HEK293T (cell line): ENCODE measurements around the gene TBX1.

Experiments used
- CTCF ChIA-PET: fragments of 350-600 bp; formaldehyde crosslinking; extraction: SDS; loops from one replicate; lab custom pipeline; 2021; ENCODE audit warnings: antibody characterized with exemption, inconsistent platforms; lab: Yijun Ruan, JAX
- POLR2A ChIA-PET: fragments of 350-600 bp; formaldehyde crosslinking; extraction: SDS; loops from one replicate; lab custom pipeline; 2020; ENCODE audit warnings: antibody characterized with exemption, inconsistent platforms; lab: Yijun Ruan, JAX
- DNase-seq: peaks from one replicate; pipeline ENCODE4 v3.0.0; 2012; ENCODE audit warnings: mixed read lengths; ENCODE audit errors: extremely low spot score
- ARNT ChIP-seq: fragments of 450-650 bp; IDR thresholded peaks from 2 replicates; pipeline ENCODE4 v1.6.1; 2017; ENCODE audit warnings: mild to moderate bottlenecking
- BHLHE40 ChIP-seq: fragments of 450-650 bp; IDR thresholded peaks from 2 replicates; pipeline ENCODE4 v1.6.1; 2016; ENCODE audit warnings: mild to moderate bottlenecking, moderate library complexity, borderline replicate concordance
- CTBP1 ChIP-seq: fragments of 450-650 bp; IDR thresholded peaks from 2 replicates; pipeline ENCODE4 v1.6.1; 2016; ENCODE audit warnings: borderline replicate concordance
- ELF4 ChIP-seq: fragments of 450-650 bp; IDR thresholded peaks from 2 replicates; pipeline ENCODE4 v1.6.1; 2017; ENCODE audit warnings: antibody characterized with exemption
- FOXA1 ChIP-seq: fragments of 450-650 bp; IDR thresholded peaks from 2 replicates; pipeline ENCODE4 v1.6.1; 2016; ENCODE audit warnings: mild to moderate bottlenecking
- FOXK2 ChIP-seq: fragments of 450-650 bp; IDR thresholded peaks from 2 replicates; pipeline ENCODE4 v1.6.1; 2016; ENCODE audit warnings: mild to moderate bottlenecking
- FOXM1 ChIP-seq: fragments of 450-650 bp; IDR thresholded peaks from 2 replicates; pipeline ENCODE4 v1.6.1; 2017; ENCODE audit warnings: mild to moderate bottlenecking, borderline replicate concordance
- HDGF ChIP-seq: fragments of 450-650 bp; IDR thresholded peaks from 2 replicates; pipeline ENCODE4 v1.6.1; 2017; ENCODE audit warnings: antibody characterized with exemption, borderline replicate concordance
- L3MBTL2 ChIP-seq: fragments of 450-650 bp; conservative IDR thresholded peaks from 2 replicates; pipeline ENCODE4 v1.6.1; 2016; ENCODE audit warnings: mild to moderate bottlenecking
- LEF1 ChIP-seq: fragments of 450-650 bp; IDR thresholded peaks from 2 replicates; pipeline ENCODE4 v1.6.1; 2017; ENCODE audit warnings: mild to moderate bottlenecking, borderline replicate concordance
- NFRKB ChIP-seq: fragments of 450-650 bp; IDR thresholded peaks from 2 replicates; pipeline ENCODE4 v1.6.1; 2016; ENCODE audit warnings: mild to moderate bottlenecking, moderate library complexity
- PKNOX1 ChIP-seq: fragments of 450-650 bp; IDR thresholded peaks from 2 replicates; pipeline ENCODE4 v1.6.1; 2016
- SP1 ChIP-seq: fragments of 450-650 bp; IDR thresholded peaks from 2 replicates; pipeline ENCODE4 v1.6.1; 2017
- SUZ12 ChIP-seq: fragments of 450-650 bp; IDR thresholded peaks from 2 replicates; pipeline ENCODE4 v1.6.1; 2016; ENCODE audit warnings: mild to moderate bottlenecking
- TARDBP ChIP-seq: fragments of 450-650 bp; IDR thresholded peaks from 2 replicates; pipeline ENCODE4 v1.6.1; 2016
- ZNF384 ChIP-seq: fragments of 450-650 bp; IDR thresholded peaks from 2 replicates; pipeline ENCODE4 v1.6.1; 2016

TBX1 gene

GRCh38 chr22:19751497-19752245 is 8.9 kb upstream of the TBX1 start:
- TF ChIP-seq HDGF (no peak), L3MBTL2 (no peak), NFRKB (no peak), ZNF384 (no peak), SUZ12 (no peak), BHLHE40 (no peak), FOXK2 (no peak), LEF1 (no peak), ELF4 (no peak), SP1 (no peak), FOXA1 (no peak), ARNT (no peak), TARDBP (no peak), FOXM1 (no peak), PKNOX1 (no peak), CTBP1 (no peak)
- ChIA-PET CTCF (no interaction called here), POLR2A (interaction anchor here (1.7 kb wide), 1 partner anchor 13 kb away, joined by 3 read pairs; no protein-coding TSS in a partner anchor)
- no peak for DNase-seq

- CTCF ChIA-PET, result interaction anchor here (0.6 to 1.3 kb wide), 3 partner anchors 9 to 540 kb away, joined by 3 to 7 read pairs (median 4); no protein-coding TSS in a partner anchor
- TF ChIP-seq NFRKB, result no peak
- no peak for TF ChIP-seq ELF4
- no peak for TF ChIP-seq FOXA1
- TF ChIP-seq L3MBTL2, result no peak
- no peak for TF ChIP-seq LEF1
- no peak for TF ChIP-seq TARDBP
- TF ChIP-seq FOXM1, result no peak
- POLR2A ChIA-PET, result no interaction called here
- no peak for DNase-seq
Observed at GRCh38 chr22:19753090-19753842, 7.3 kb upstream of the TBX1 start.

- DNase-seq, result no peak
- TF ChIP-seq CTBP1 (no peak), LEF1 (no peak), SP1 (no peak), HDGF (no peak), ZNF384 (no peak), FOXK2 (no peak), FOXM1 (no peak), PKNOX1 (no peak), ARNT (no peak), BHLHE40 (no peak), SUZ12 (no peak), TARDBP (no peak)
- POLR2A ChIA-PET, result no interaction called here
- CTCF ChIA-PET, result interaction anchor here (0.6 to 1.3 kb wide), 3 partner anchors 9 to 539 kb away, joined by 3 to 7 read pairs (median 4); no protein-coding TSS in a partner anchor
Observed at GRCh38 chr22:19753996-19754700, 6.4 kb upstream of the TBX1 start.

- no peak for DNase-seq
- ChIA-PET POLR2A (no interaction called here), CTCF (no interaction called here)
- no peak for TF ChIP-seq FOXA1
- TF ChIP-seq FOXK2, result no peak
- TF ChIP-seq BHLHE40, result no peak
- TF ChIP-seq FOXM1, result no peak
- no peak for TF ChIP-seq ELF4
- TF ChIP-seq CTBP1, result no peak
- no peak for TF ChIP-seq LEF1
- no peak for TF ChIP-seq TARDBP
- TF ChIP-seq PKNOX1, result no peak
- no peak for TF ChIP-seq NFRKB
- no peak for TF ChIP-seq SP1
- no peak for TF ChIP-seq L3MBTL2
- no peak for TF ChIP-seq ZNF384
Observed at GRCh38 chr22:19754701-19755144, 5.9 kb upstream of the TBX1 start.

GRCh38 chr22:19755145-19755710 is 5.3 kb upstream of the TBX1 start:
- TF ChIP-seq L3MBTL2 (no peak), NFRKB (no peak), FOXM1 (no peak), HDGF (no peak), FOXK2 (no peak), SUZ12 (no peak), ZNF384 (no peak), TARDBP (no peak), LEF1 (no peak), ELF4 (no peak), PKNOX1 (no peak), ARNT (no peak), SP1 (no peak), CTBP1 (no peak), FOXA1 (no peak), BHLHE40 (no peak)
- no peak for DNase-seq
- ChIA-PET POLR2A (no interaction called here), CTCF (no interaction called here)
